Measurements from ENCODE around the gene FYN. TPM values are rescaled to one million over a fixed set of nuclear protein-coding genes. Genes with fewer than 3 reads are reported as not detected.

Gene FYN
- total and polyA plus RNA-seq, 10 of the 15 experiments (the other 5 are each of a cell fraction or from before 2014, with no cell fraction given): 51.4 to 247 (median 138) TPM

DNA sequence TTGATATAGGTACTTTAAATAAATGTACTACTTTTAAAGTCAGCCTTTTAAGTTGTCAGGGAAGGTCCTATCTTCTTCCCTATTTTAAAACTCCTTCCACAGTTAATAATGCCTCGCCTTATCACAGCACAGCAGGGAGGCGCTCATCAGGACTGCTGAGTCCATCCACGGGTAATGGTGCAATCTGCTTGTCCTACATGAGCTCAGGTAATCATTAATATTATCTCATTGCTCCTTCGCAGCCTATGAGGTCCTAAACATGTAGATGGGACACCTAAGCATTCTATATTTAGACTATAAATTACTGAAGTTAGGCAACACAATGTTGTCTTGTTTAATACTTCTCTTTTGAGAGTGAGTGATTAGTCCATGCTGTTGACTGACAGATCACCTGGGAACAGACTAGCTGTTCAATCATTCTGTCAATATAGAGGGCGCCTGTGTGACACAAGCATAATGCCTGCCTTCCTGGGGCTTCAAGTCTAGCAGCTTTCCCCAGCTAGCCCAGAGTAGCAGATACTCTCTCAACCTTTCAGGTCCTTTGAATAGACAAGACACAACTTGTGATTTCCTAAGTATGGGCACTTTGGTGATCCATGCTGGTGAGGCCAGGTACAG lies 91.0 kb downstream of the FYN start:
- SMC1A ChIA-PET (ENCODE audit: uncharacterized antibody, unreplicated experiment): interaction anchor here (0.7 to 5.5 kb wide), 15 partner anchors 10 to 214 kb away, joined by 3 to 37 read pairs (median 4); no protein-coding TSS in a partner anchor
- no peak for DNase-seq (ENCODE audit: low read depth, low spot score)
- RAD21 ChIA-PET (ENCODE audit: unreplicated experiment): interaction anchor here (0.8 to 1.5 kb wide), 4 partner anchors 9 to 207 kb away, joined by 3 read pairs; no protein-coding TSS in a partner anchor
- Histone ChIP-seq H4K20me1 (ENCODE audit: control insufficient read depth, insufficient read depth) (no peaks in the 10 kb centered on the region), H3K27me3 (replicated peaks in 1 of 2; ENCODE audit: control insufficient read depth in 2 of 2, insufficient read depth in 2 of 2, low read length in 1 of 2) (no peaks in the 10 kb centered on the region), H3K79me2 (ENCODE audit: control insufficient read depth, insufficient read depth, low read length) (peaks cover 41% of the 10 kb centered on the region), H3K9ac (ENCODE audit: control insufficient read depth, insufficient read depth, low read length) (no peak overlapping the region), H3K4me1 (ENCODE audit: control insufficient read depth, insufficient read depth, low read length) (peaks cover 9% of the 10 kb centered on the region), H3K9me3 (replicated peaks; ENCODE audit: control insufficient read depth, insufficient read depth, low read length) (no peaks in the 10 kb centered on the region; the same call in 2 of the 3 replicates), H3K27ac (ENCODE audit: control insufficient read depth, insufficient read depth) (no peak overlapping the region), H3K36me3 (ENCODE audit: control insufficient read depth in 2 of 2, insufficient read depth in 2 of 2, low read length in 1 of 2) (peaks cover 5 to 10% of the 10 kb centered on the region in 2 experiments; a peak in 3 of 4 replicates), H3K4me3 (no peak overlapping the region), H2AFZ (ENCODE audit: control insufficient read depth, low read depth, low read length) (no peak overlapping the region), H3K4me2 (ENCODE audit: control insufficient read depth, insufficient read depth) (no peak overlapping the region)
- TF ChIP-seq, protein P1, sequence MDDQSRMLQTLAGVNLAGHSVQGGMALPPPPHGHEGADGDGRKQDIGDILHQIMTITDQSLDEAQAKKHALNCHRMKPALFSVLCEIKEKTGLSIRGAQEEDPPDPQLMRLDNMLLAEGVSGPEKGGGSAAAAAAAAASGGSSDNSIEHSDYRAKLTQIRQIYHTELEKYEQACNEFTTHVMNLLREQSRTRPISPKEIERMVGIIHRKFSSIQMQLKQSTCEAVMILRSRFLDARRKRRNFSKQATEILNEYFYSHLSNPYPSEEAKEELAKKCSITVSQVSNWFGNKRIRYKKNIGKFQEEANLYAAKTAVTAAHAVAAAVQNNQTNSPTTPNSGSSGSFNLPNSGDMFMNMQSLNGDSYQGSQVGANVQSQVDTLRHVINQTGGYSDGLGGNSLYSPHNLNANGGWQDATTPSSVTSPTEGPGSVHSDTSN (IDR thresholded peaks at IDR 0.05; ENCODE audit: insufficient replicate concordance, low read depth, low read length): no peak
- TF ChIP-seq RUNX3 (IDR thresholded peaks at IDR 0.05; ENCODE audit: low read length): no peak
- no peak for TF ChIP-seq RAD21 (IDR thresholded peaks at IDR 0.05; ENCODE audit: insufficient read depth, low read depth, low read length)
- TF ChIP-seq, protein P2, sequence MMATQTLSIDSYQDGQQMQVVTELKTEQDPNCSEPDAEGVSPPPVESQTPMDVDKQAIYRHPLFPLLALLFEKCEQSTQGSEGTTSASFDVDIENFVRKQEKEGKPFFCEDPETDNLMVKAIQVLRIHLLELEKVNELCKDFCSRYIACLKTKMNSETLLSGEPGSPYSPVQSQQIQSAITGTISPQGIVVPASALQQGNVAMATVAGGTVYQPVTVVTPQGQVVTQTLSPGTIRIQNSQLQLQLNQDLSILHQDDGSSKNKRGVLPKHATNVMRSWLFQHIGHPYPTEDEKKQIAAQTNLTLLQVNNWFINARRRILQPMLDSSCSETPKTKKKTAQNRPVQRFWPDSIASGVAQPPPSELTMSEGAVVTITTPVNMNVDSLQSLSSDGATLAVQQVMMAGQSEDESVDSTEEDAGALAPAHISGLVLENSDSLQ (IDR thresholded peaks at IDR 0.05): 0 out of 2 replicates have a peak, but pooled peaks have one; percentile 8
- BruUV-seq (replicated peaks): no TSS peak
- WGBS (ENCODE audit: insufficient coverage, insufficient replicate concordance, low lambda C conversion rate, missing lambda C conversion rate): 40% methylated on average over 5 of the region's 5 CpGs
- POLR2A ChIA-PET: interaction anchor here (1.7 to 2.4 kb wide), 2 partner anchors 11 to 12 kb away, joined by 5 to 9 read pairs; no protein-coding TSS in a partner anchor
- FAIRE-seq: no peak
- in situ Hi-C loops (cut with MboI): no loop called here
- CTCF ChIA-PET: interaction anchor here (0.9 to 1.6 kb wide), 4 partner anchors 24 to 211 kb away, joined by 3 to 4 read pairs (median 3); no protein-coding TSS in a partner anchor
- ATAC-seq: no peak; the same call in 2 of the 3 replicates
- intact Hi-C loops (cut with micrococcal nuclease; ENCODE audit: unreplicated experiment): no loop called here
